ENCODE measurements around the gene MLLT1.
"Not testable (repeated sequence)": the region's sequence is repeated elsewhere in the genome, so short reads cannot be mapped to it uniquely, and the experiment has no call there.

MLLT1 gene, protein sequence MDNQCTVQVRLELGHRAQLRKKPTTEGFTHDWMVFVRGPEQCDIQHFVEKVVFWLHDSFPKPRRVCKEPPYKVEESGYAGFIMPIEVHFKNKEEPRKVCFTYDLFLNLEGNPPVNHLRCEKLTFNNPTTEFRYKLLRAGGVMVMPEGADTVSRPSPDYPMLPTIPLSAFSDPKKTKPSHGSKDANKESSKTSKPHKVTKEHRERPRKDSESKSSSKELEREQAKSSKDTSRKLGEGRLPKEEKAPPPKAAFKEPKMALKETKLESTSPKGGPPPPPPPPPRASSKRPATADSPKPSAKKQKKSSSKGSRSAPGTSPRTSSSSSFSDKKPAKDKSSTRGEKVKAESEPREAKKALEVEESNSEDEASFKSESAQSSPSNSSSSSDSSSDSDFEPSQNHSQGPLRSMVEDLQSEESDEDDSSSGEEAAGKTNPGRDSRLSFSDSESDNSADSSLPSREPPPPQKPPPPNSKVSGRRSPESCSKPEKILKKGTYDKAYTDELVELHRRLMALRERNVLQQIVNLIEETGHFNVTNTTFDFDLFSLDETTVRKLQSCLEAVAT

GRCh38 chr19:6279931-6280591, at the start of gene MLLT1:
Gene MLLT1, minus strand, starts transcription at chr19:6279975. Its CDS starts 191 bp downstream, at chr19:6279784.
- peak; percentile 96 for DNase-seq

- DNase-seq = no peak
Observed at GRCh38 chr19:6326815-6327214, 47.0 kb upstream of the MLLT1 start.

DNA sequence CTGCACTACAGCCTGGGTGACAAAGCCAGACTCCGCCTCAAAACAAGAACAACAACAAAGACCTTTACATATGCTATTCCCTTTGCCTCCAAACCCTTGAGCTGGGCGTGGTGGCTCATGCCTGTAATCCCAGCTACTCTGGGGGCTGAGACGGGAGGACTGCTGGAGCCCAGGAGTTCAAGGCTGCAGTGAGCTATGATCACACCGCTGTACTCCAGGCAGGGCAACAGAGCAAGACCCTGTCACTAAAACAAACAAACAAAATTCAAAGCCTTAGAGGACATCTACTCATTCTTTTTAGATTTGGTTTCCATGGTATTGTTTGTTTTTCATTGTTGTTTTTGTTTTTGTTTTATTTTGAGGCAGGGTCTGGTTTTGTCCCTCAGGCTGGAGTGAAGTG, 45.8 kb upstream of the MLLT1 start:
- no peak for DNase-seq

DNA sequence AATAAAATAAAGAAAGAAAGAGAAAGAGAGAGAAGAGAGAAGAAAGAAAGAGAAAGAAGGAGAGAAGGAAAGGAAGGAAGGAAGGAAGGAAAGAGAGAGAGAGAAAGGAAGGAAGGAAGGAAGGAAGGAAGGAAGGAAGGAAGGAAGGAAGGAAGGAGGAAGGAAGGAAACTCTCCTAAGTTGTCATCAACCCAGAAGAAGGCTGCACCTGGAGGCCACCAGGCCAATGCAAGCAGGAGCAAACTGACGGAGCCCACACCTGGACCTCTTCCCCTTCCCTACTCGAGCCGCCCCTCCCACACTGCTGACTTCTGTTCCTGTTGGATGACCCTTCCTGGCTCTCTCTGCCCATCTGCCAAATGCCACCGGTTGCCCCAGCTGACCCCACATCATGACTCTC, 45.0 kb upstream of the MLLT1 start:
- DNase-seq = no peak

- DNase-seq = no peak
Observed at GRCh38 chr19:6322284-6322683, 42.5 kb upstream of the MLLT1 start.

DNA sequence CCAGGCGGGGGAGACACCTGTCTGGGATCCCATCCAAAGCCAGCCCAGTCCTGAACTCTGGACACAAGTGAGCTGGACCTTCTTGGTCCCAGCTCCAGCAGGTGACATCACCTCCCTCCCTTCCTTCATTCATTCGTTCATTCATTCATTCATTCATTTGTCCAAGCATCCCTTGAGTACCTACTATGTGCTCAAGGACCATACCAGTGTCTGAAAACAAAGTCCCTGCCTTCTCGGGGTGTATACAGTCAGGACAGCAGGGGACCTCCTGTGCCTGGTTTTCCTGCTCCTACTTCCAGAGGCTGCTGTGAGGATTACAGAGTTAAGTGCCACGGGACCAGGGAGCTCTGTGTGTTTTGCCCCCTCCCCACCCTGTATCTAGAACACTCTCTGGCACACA, 39.6 kb upstream of the MLLT1 start:
- DNase-seq = no peak

GRCh38 chr19:6318772-6319171, 39.0 kb upstream of the MLLT1 start:
- no peak for DNase-seq

- DNase-seq = not testable (repeated sequence)
Observed at GRCh38 chr19:6315646-6316045, 35.9 kb upstream of the MLLT1 start.

DNA sequence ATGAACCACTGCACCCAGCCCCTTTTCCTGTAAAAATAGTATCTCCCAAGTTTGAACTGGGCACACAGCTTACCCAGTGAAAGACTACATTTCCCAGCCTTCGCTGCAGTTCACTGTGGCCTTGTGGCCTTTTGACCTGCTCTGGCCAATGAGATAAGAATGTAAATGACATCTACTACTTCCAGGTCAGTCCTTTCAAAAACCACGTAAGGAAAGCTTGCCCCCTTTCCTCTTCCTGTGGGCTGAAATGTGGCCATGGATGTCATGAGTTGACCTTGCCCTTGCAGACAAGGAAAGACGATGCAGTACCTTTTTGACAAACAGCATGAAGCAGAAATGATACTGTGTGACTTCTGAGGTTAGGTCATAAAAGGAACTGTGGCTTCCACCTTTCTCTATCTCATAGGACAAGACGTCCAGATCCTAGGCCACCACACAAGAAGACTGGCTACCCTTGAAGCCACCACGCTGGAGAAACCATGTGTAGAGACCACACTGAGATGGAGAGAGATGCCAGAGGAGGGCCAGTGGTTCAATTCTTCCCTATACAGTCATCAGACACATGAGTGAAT, 33.7 kb upstream of the MLLT1 start:
- DNase-seq = no peak

- no peak for DNase-seq
Observed at GRCh38 chr19:6312018-6312417, 32.2 kb upstream of the MLLT1 start.

DNA sequence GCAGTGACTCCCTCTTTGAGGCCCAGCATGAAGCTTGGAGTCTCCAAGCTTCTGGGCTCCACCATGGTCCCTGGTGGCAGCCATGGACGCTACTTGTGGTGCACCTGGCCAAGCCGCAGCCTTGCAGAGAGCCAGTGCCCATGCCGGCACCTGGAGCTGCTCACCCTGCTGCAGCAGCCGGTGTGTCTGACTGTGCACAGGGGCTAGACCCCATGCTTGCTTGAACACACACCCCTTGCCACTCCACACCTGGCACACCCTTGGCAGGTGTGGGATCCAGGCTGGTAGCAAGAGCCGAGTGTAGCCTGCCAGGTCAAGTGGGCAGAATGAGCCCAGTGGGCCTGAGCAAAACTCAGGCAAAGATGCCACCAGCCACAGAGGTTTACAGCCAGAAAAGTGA, 18.6 kb upstream of the MLLT1 start:
- no peak for DNase-seq

DNA sequence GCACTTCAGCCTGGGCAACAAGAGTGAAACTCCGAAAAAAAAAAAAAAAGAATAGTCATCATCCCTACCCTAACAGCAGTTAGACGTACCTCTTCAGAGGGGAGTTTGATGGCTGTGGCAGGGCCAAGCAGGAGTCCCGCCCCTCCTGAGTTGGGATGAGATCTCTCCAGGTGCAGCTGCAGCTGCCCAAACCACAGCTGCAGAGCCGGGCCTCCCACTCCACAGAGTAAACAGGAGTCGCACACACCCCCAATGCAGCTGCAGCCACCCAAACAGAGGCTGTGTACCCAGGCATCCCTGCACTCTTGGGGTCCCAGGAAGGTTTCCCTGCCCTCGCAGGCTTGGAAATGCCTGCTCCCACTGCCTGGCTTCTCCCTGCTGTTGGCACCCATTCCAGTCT, 17.4 kb upstream of the MLLT1 start:
- no peak for DNase-seq

- DNase-seq = no peak
Observed at GRCh38 chr19:6292006-6292405, 12.2 kb upstream of the MLLT1 start.

GRCh38 chr19:6288737-6289136, 9.0 kb upstream of the MLLT1 start:
- no peak for DNase-seq

GRCh38 chr19:6287269-6287885, 7.6 kb upstream of the MLLT1 start:
- no peak for DNase-seq

- DNase-seq = no peak
Observed at GRCh38 chr19:6286676-6287075, 6.9 kb upstream of the MLLT1 start.

- DNase-seq = not testable (repeated sequence)
Observed at GRCh38 chr19:6282393-6282792, 2.6 kb upstream of the MLLT1 start.

DNA sequence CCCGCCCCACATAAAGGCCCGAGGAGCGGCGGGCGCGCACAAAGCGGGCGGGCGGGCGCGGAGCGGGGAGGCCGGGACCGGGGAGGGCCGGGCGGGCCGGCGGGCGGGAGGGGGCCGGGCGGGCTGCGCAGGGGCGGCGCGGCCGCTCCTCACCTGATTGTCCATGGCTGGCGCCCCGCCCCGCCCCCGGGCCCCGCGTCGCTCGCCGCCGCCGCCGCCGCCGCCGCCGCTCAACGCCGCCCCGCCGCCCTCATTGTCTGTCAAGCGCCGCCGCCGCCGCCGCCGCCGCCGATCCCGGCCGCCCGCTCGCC, 200 bp downstream of the MLLT1 start:
- DNase-seq = no peak

- no peak for DNase-seq
Observed at GRCh38 chr19:6278740-6279619, 795 bp downstream of the MLLT1 start.

GRCh38 chr19:6278051-6278450, 1.7 kb downstream of the MLLT1 start:
- DNase-seq = no peak

DNA sequence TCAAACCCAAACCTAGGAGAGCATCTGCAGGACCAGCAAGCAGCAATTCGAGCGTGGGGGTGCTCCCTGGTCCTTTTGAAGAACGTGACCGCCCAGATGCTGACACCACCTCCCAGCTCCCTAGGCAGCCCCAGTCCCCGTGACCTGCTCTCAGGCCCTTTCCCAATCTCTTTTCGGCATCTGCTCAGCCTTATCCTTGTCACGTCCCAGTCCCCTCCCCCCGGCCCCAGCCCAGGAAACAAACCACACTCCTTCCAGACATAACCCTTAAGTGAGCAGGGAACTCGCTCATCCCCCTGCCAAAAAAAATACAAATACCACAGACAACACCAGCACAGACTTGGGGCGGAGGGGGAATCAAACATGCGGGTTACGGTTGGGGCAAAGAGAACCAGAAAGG, 3.3 kb downstream of the MLLT1 start:
- DNase-seq = no peak

DNA sequence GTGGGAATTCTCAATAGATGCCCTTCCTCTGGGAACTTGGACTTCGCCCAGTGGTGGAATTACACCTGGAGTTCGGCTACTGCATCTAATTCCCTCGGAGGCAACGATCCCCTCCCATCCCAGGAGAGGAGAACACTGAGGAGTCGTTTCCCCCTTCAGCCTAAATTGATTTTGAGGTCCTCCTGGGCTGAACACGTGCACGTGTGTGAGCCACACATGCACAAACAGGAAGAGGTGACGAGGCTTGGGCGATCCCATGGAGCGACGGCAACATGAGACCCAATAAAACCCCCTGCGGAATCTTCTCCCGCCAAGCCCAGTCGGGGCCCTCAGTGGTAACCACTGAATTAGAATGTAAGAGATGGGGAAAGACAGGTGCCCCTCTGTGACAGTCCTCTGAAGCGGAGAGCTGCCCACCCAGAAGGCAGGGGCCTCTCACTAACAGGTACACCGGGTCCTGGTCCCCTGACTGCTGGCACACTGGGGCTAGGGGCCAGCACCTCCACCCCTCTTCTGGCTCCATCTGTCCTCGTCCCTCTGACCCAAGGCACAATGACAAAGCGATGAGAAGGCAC, 4.5 kb downstream of the MLLT1 start:
- no peak for DNase-seq

Measured in activated effector memory CD4-positive, alpha-beta T cell treated with Interleukin-2 at 50 U/mL for 16 hours (primary cell).